ENCODE measurements around the gene RTL3.

Gene RTL3

GRCh38 chrX:78658845-78659744, at the start of gene RTL3:
TSS of gene RTL3 (minus strand) at chrX:78659328. CDS start at chrX:78658420, 908 bp downstream.
- no peak for DNase-seq (ENCODE audit: low spot score)
- TF ChIP-seq CTCF (IDR thresholded peaks at IDR 0.05), result no peak
- Histone ChIP-seq H3K27ac (peak within 1 kb of the TSS in 1 of 2 donors; percentile 67), H3K4me3 (no peak within 1 kb of the TSS)

- H3K4me3 ChIP-seq, result no peak overlapping the region
- DNase-seq (ENCODE audit: low spot score), result no peak
- no peak overlapping the region for H3K27ac ChIP-seq
- no peak for TF ChIP-seq CTCF (IDR thresholded peaks at IDR 0.05)
Observed at GRCh38 chrX:78708816-78709215, 49.7 kb upstream of the RTL3 start.

- Histone ChIP-seq H3K4me3 (no peak overlapping the region), H3K27ac (no peak overlapping the region)
- no peak for DNase-seq (ENCODE audit: low spot score)
- TF ChIP-seq CTCF (IDR thresholded peaks at IDR 0.05), result no peak
Observed at GRCh38 chrX:78708262-78708661, 49.1 kb upstream of the RTL3 start.

GRCh38 chrX:78706071-78706470, 46.9 kb upstream of the RTL3 start:
- no peak for DNase-seq (ENCODE audit: low spot score)
- no peak overlapping the region for H3K4me3 ChIP-seq
- no peak overlapping the region for H3K27ac ChIP-seq
- no peak for TF ChIP-seq CTCF (IDR thresholded peaks at IDR 0.05)

GRCh38 chrX:78693536-78693935, 34.4 kb upstream of the RTL3 start:
- no peak overlapping the region for H3K4me3 ChIP-seq
- DNase-seq (ENCODE audit: low spot score), result no peak
- no peak for TF ChIP-seq CTCF (IDR thresholded peaks at IDR 0.05)
- no peak overlapping the region for H3K27ac ChIP-seq

GRCh38 chrX:78693012-78693411, 33.9 kb upstream of the RTL3 start:
- no peak overlapping the region for H3K27ac ChIP-seq
- DNase-seq (ENCODE audit: low spot score), result no peak
- no peak for TF ChIP-seq CTCF (IDR thresholded peaks at IDR 0.05)
- no peak overlapping the region for H3K4me3 ChIP-seq

- H3K27ac ChIP-seq, result no peak overlapping the region
Observed at GRCh38 chrX:78687586-78687985, 28.5 kb upstream of the RTL3 start.

More at GRCh38 chrX:78687586-78687985, 28.5 kb upstream of the RTL3 start:
- H3K4me3 ChIP-seq, result no peak overlapping the region
- DNase-seq (ENCODE audit: low spot score), result no peak
- no peak for TF ChIP-seq CTCF (IDR thresholded peaks at IDR 0.05)

Data from coronary artery (tissue), 2 donors.